Measurements from ENCODE around the gene PEF1. TPM values are rescaled to one million over a fixed set of nuclear protein-coding genes. Genes with fewer than 3 reads are reported as not detected.

PEF1 gene
- total and polyA plus RNA-seq, 9 donors: 31.7 to 65.2 (median 58.2) TPM

DNA sequence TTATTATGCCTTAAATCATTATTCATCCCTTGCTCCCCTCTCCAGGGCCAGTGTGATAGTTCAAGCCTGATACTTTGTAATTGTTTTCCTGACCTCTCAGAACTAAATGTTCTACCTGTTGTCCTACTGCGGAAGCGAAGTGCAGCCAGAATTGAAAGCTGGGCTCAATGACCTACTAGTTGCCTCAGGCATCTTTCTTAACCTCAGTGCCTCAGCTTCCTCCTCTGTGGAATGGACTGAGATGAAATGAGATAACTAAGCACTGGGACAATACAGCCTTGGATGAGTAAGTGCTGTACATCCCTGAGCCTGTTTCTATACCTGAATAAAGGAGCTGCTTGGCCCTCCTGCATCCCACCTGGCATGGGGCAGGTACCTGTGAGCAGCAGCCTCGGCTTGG is 32.7 kb upstream of the PEF1 start:
- intact Hi-C loops (cut with DNase I): no loop called here
- H3K36me3 ChIP-seq: no peaks in the 10 kb centered on the region
- WGBS, 3 donors: 78 to 96% (median 89%) methylated on average over 3 of the region's 3 CpGs

DNA sequence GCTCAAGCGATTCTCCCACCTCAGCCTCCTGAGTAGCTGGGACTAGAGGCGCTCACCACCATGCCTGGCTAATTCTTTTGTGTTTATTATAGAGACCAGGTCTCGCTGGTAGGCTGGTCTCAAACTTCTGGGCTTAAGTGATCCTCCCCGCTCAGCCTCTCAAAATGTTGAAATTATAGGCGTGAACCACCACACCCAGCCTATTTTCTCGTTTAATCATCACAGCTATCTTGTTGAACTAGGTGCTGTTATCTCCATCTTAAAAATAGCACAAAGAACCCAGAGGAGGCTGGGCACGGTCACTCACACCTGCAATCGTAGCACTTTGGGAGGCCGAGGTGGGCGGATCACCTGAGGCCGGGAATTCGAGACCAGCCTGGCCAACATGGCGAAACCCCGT is 31.1 kb upstream of the PEF1 start:
- H3K4me3 ChIP-seq: no peak overlapping the region
- no peaks in the 10 kb centered on the region for H3K9me3 ChIP-seq
- DNase-seq: no peak
- intact Hi-C loops (cut with DNase I): no loop called here
- no peak overlapping the region for H3K27ac ChIP-seq
- peaks cover 7% of the 10 kb centered on the region for H3K4me1 ChIP-seq (ENCODE audit: insufficient read depth)
- WGBS, 3 donors: 90 to 91% (median 91%) methylated on average over 14 of the region's 14 CpGs
- TF ChIP-seq, protein P1, sequence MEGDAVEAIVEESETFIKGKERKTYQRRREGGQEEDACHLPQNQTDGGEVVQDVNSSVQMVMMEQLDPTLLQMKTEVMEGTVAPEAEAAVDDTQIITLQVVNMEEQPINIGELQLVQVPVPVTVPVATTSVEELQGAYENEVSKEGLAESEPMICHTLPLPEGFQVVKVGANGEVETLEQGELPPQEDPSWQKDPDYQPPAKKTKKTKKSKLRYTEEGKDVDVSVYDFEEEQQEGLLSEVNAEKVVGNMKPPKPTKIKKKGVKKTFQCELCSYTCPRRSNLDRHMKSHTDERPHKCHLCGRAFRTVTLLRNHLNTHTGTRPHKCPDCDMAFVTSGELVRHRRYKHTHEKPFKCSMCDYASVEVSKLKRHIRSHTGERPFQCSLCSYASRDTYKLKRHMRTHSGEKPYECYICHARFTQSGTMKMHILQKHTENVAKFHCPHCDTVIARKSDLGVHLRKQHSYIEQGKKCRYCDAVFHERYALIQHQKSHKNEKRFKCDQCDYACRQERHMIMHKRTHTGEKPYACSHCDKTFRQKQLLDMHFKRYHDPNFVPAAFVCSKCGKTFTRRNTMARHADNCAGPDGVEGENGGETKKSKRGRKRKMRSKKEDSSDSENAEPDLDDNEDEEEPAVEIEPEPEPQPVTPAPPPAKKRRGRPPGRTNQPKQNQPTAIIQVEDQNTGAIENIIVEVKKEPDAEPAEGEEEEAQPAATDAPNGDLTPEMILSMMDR (IDR thresholded peaks at IDR 0.05): no peak
- no peak for TF ChIP-seq POLR2A (IDR thresholded peaks at IDR 0.05)
- no peak for TF ChIP-seq EP300 (IDR thresholded peaks at IDR 0.05)
- H3K36me3 ChIP-seq: no peaks in the 10 kb centered on the region
- no peaks in the 10 kb centered on the region for H3K27me3 ChIP-seq

More for the DNA sequence above, 32.7 kb upstream of the PEF1 start:
- H3K4me1 ChIP-seq (ENCODE audit: insufficient read depth): no peaks in the 10 kb centered on the region
- H3K4me3 ChIP-seq: no peak overlapping the region
- DNase-seq: no peak
- no peaks in the 10 kb centered on the region for H3K9me3 ChIP-seq
- no peaks in the 10 kb centered on the region for H3K27me3 ChIP-seq
- H3K27ac ChIP-seq: no peak overlapping the region
- TF ChIP-seq EP300 (IDR thresholded peaks at IDR 0.05) (no peak), POLR2A (IDR thresholded peaks at IDR 0.05) (no peak)
- TF ChIP-seq, protein P1 (IDR thresholded peaks at IDR 0.05): no peak

DNA sequence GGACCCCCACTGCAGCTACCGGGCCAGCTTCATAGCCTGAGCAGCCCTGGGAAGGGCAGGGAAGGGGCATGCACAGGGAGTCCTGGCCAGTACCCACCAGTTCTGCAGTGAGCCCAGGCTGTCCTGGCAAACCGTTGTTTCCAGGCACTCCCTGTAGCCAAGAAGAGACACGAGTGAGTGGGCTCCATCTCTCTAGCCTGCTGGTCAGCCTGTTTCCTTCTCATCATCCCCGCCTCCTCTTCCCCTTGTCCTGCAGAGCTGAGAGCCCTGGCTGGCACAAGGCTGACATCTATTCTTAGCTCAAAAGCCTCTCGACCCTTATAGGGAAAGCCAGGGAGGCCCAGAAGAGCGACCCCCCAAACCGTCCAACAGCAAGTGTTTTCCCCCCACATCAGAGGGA is 30.5 kb upstream of the PEF1 start:
- intact Hi-C loops (cut with DNase I): no loop called here
- H3K4me3 ChIP-seq: no peak overlapping the region
- no peak for DNase-seq
- H3K36me3 ChIP-seq: no peaks in the 10 kb centered on the region
- H3K27me3 ChIP-seq: no peaks in the 10 kb centered on the region
- TF ChIP-seq, protein P1 (IDR thresholded peaks at IDR 0.05): no peak
- TF ChIP-seq EP300 (IDR thresholded peaks at IDR 0.05) (no peak), POLR2A (IDR thresholded peaks at IDR 0.05) (no peak)
- H3K27ac ChIP-seq: no peak overlapping the region
- peaks cover 13% of the 10 kb centered on the region for H3K4me1 ChIP-seq (ENCODE audit: insufficient read depth)
- no peaks in the 10 kb centered on the region for H3K9me3 ChIP-seq
- WGBS, 3 donors: 62 to 72% (median 67%) methylated on average over 7 of the region's 7 CpGs

DNA sequence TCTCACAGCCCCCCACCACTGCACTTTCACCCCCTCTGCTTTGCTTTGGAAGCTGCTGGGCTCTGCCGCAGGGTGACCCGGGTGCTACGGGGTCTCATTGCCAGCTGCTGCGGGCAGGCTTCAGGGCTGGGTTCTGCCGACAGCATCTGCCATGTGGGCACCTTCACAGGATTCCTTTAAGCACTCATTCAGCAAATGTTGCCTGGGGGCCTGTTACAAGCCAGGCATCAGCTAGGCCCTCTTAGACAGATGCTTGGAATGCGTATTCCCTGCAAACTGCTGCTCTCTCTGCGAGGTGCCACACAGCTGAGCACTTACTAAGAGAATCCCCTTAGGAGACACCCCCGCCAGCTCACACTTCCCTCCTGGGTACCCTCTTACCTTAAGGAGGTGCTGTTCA is 29.9 kb upstream of the PEF1 start:
- Histone ChIP-seq H3K27me3 (no peaks in the 10 kb centered on the region), H3K27ac (no peak overlapping the region), H3K36me3 (no peaks in the 10 kb centered on the region), H3K4me3 (no peak overlapping the region), H3K9me3 (no peaks in the 10 kb centered on the region), H3K4me1 (ENCODE audit: insufficient read depth) (peaks cover 15% of the 10 kb centered on the region)
- intact Hi-C loops (cut with DNase I): no loop called here
- 77 to 85% (median 78%) methylated on average over 8 of the region's 8 CpGs for WGBS, 3 donors
- no peak for DNase-seq
- TF ChIP-seq POLR2A (IDR thresholded peaks at IDR 0.05): no peak

DNA sequence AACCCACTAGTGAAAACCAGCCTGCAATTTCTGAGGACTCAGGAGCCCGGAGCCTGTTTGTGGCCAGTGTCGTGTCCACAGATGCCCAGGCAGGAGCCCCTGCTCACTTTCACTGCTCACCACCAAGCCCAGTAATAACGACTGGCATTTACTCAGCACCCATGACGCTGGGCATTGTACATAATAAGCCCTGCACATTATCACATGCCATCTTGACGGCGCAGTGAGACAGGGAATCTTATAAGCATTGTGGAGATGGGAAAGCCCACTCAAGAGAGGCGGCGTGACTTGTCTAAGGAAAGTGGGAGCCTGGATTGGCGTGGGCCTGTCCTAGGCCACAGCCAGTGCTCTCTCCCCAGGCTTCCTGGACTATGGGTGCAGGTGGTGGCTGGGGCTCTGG is 28.8 kb upstream of the PEF1 start:
- Histone ChIP-seq H3K27ac (no peak overlapping the region), H3K9me3 (no peaks in the 10 kb centered on the region), H3K4me1 (ENCODE audit: insufficient read depth) (peaks cover 18% of the 10 kb centered on the region), H3K36me3 (no peaks in the 10 kb centered on the region), H3K27me3 (no peaks in the 10 kb centered on the region), H3K4me3 (no peak overlapping the region)
- no peak for DNase-seq
- WGBS, 3 donors: 89 to 93% (median 90%) methylated on average over 9 of the region's 9 CpGs
- intact Hi-C loops (cut with DNase I): no loop called here
- TF ChIP-seq, protein P1 (IDR thresholded peaks at IDR 0.05): no peak
- TF ChIP-seq POLR2A (IDR thresholded peaks at IDR 0.05): no peak
- no peak for TF ChIP-seq EP300 (IDR thresholded peaks at IDR 0.05)

All from ovary (tissue), 9 donors.